Measurements from ENCODE around the gene DPY19L3.
"Not testable (repeated sequence)": the region's sequence is repeated elsewhere in the genome, so short reads cannot be mapped to it uniquely, and the experiment has no call there.

Gene DPY19L3

GRCh38 chr19:32421589-32422361 is 16.2 kb downstream of the DPY19L3 start:
- TF ChIP-seq ZFX (IDR thresholded peaks at IDR 0.05), result no peak
- no peak for TF ChIP-seq CTCF (conservative IDR thresholded peaks at IDR 0.05)
- no peak overlapping the region for H3K27ac ChIP-seq

- H3K27ac ChIP-seq, result no peak overlapping the region
- TF ChIP-seq ZFX (IDR thresholded peaks at IDR 0.05) (no peak), CTCF (conservative IDR thresholded peaks at IDR 0.05) (no peak)
Measured at GRCh38 chr19:32422435-32422834, 16.9 kb downstream of the DPY19L3 start.

GRCh38 chr19:32423944-32424343 is 18.4 kb downstream of the DPY19L3 start:
- not testable (repeated sequence) for H3K27ac ChIP-seq

- TF ChIP-seq ZFX (IDR thresholded peaks at IDR 0.05), result no peak
- TF ChIP-seq CTCF (conservative IDR thresholded peaks at IDR 0.05), result no peak
- H3K27ac ChIP-seq, result no peak overlapping the region
Measured at GRCh38 chr19:32427536-32427935, 22.0 kb downstream of the DPY19L3 start.

GRCh38 chr19:32436692-32437091 is 31.1 kb downstream of the DPY19L3 start:
- no peak for TF ChIP-seq ZFX (IDR thresholded peaks at IDR 0.05)
- TF ChIP-seq CTCF (conservative IDR thresholded peaks at IDR 0.05), result no peak
- no peak overlapping the region for H3K27ac ChIP-seq

- TF ChIP-seq ZFX (IDR thresholded peaks at IDR 0.05) (no peak), CTCF (conservative IDR thresholded peaks at IDR 0.05) (no peak)
- H3K27ac ChIP-seq, result no peak overlapping the region
Measured at GRCh38 chr19:32437096-32437495, 31.5 kb downstream of the DPY19L3 start.

- no peak for TF ChIP-seq ZFX (IDR thresholded peaks at IDR 0.05)
- TF ChIP-seq CTCF (conservative IDR thresholded peaks at IDR 0.05), result no peak
- H3K27ac ChIP-seq, result no peak overlapping the region
Measured at GRCh38 chr19:32438751-32439150, 33.2 kb downstream of the DPY19L3 start.

GRCh38 chr19:32442650-32443049 is 37.1 kb downstream of the DPY19L3 start:
- TF ChIP-seq CTCF (conservative IDR thresholded peaks at IDR 0.05) (no peak), ZFX (IDR thresholded peaks at IDR 0.05) (no peak)

GRCh38 chr19:32447534-32447933 is 42.0 kb downstream of the DPY19L3 start:
- not testable (repeated sequence) for H3K27ac ChIP-seq

More at GRCh38 chr19:32442650-32443049, 37.1 kb downstream of the DPY19L3 start:
- no peak overlapping the region for H3K27ac ChIP-seq

All from C4-2B (cell line).